GM12891 (cell line): ENCODE measurements around the gene PAQR8. TPM values are rescaled to one million over a fixed set of nuclear protein-coding genes. Genes with fewer than 3 reads are reported as not detected.
A peak's percentile ranks its signal among the peaks of the same experiment; 100 is the strongest.

ENCODE experiments used
- DNase-seq: peaks from one replicate; pipeline ENCODE4 v3.0.0; 2011; ENCODE audit warnings: low spot score; ENCODE audit not compliant: insufficient read length
- FAIRE-seq: peaks from 2 replicates; lab custom pipeline; 2011; peaks lifted over from hg19 to GRCh38; lab: Jason Lieb, UNC
- PAX5 ChIP-seq: IDR thresholded peaks from 2 replicates; pipeline ENCODE4 v1.6.1; 2011; ENCODE audit warnings: low read length, moderate library complexity, mild to moderate bottlenecking; ENCODE audit not compliant: insufficient read depth, severe bottlenecking
- POLR2A ChIP-seq: IDR thresholded peaks from 2 replicates; pipeline ENCODE4 v1.6.1; 2011; ENCODE audit warnings: low read depth, low read length, control low read depth
- POLR2AphosphoS5 ChIP-seq: IDR thresholded peaks from 2 replicates; pipeline ENCODE4 v1.6.1; 2011; ENCODE audit warnings: low read depth, low read length, control low read depth
- POU2F2 ChIP-seq: IDR thresholded peaks from 2 replicates; pipeline ENCODE4 v1.6.1; 2011; ENCODE audit warnings: low read depth, mild to moderate bottlenecking, control low read depth, low read length, moderate library complexity
- SPI1 ChIP-seq: IDR thresholded peaks from 2 replicates; pipeline ENCODE4 v1.6.1; 2011; ENCODE audit warnings: low read depth, low read length, control low read depth
- TAF1 ChIP-seq: IDR thresholded peaks from 2 replicates; pipeline ENCODE4 v1.6.1; 2011; ENCODE audit warnings: low read depth, low read length, control low read depth
- polyA plus RNA-seq: library from polyadenylated mRNA; unstranded; fragments of >200 nt; gene quantifications from one replicate; pipeline ENCODE4 v1.2.1, GENCODE V29; 2012; ENCODE audit warnings: low read depth, missing spikeins, inconsistent platforms; ENCODE audit not compliant: missing spikeins

Gene PAQR8
- 8.6 TPM for polyA plus RNA-seq

DNA sequence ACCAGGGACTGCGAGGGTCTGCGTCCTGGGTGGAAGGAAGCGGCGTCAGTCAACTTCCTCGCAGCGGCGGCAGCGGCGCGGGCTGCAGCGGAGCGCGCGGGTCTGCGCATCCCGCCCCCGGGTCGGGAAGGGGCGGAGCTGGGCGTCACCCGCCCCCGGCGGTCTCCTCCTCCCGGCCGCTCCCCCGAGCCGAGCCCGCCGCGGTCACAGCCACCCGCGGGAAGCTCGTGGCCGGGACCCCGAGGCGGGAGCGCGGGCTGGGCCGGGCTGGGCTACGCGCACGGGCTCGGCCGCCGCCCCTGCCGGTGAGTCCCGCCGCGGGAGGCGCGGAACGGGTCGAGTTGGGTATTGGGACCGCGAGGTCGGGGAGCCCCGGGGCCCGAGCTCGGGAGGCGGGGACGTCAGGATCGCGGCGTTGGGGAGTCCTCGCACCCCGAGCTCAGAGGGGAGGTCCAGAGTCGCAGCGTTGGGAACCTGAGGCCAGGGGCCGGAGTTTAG is at the start of gene PAQR8:
PAQR8 (plus strand) TSS at position 207 of the 498 bp plus-strand sequence. CDS start 41,063 bp downstream, outside the sequence.
- peak; percentile 92 for FAIRE-seq
- TF ChIP-seq SPI1 (peak; percentile 40; the same call in 1 of the 2 replicates), POLR2A (no peak), TAF1 (peak; percentile 42; the same call in 1 of the 2 replicates), PAX5 (no peak)
- DNase-seq = peak; percentile 94

DNA sequence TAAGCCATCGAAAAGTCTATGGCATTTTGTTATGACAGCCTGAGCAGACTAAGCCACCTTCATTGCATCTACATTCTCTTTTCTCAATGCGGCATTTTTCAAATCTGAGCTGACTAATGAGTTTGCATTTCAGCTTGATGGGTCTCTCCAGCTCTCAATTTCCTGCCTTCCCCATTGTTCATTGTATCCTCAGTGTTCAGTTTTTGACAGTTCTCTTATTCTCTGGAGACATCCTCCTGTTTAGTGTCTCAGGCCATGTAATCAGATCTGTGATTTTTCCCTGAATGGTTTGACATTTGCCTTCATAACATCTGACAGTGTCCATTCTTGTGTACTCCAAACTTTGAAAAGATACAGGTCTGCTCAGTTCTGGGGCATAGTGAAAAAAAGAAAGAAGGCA is 49.5 kb upstream of the PAQR8 start:
- FAIRE-seq (no peak), DNase-seq (no peak)
- no peak for TF ChIP-seq POLR2AphosphoS5
- TF ChIP-seq PAX5 = no peak
- TF ChIP-seq POU2F2 = no peak
- TF ChIP-seq SPI1 = no peak
- no peak for TF ChIP-seq TAF1
- no peak for TF ChIP-seq POLR2A

DNA sequence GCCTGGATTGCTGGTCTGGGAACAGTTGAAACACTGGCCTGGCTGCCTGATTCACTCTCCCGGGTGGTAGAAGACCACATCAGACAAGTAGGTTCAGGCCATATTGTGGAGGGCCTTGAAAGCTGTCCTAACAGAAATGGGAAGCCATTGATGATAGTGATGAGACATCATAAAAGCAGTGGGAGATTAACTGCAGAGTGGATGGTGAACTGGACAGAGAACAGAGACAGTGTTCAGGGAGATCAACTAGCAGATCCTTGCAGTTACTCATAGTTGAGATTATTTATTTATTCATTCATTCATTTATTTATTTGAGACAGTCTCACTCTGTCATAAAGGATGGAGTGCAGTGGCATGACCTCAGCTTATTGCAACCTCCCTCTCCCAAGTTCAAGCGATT is 47.2 kb upstream of the PAQR8 start:
- TF ChIP-seq PAX5 (no peak), TAF1 (no peak), POLR2A (no peak), POU2F2 (no peak), POLR2AphosphoS5 (no peak), SPI1 (no peak)
- no peak for FAIRE-seq
- DNase-seq = no peak

- TF ChIP-seq POU2F2 (no peak), POLR2A (no peak), SPI1 (no peak), TAF1 (no peak), PAX5 (no peak)
- no peak for FAIRE-seq
- no peak for DNase-seq
Observed at GRCh38 chr6:52317211-52317610, 44.7 kb upstream of the PAQR8 start.

GRCh38 chr6:52317841-52318581 is 43.9 kb upstream of the PAQR8 start:
- peak; percentile 76 for FAIRE-seq
- peak; percentile 46 for DNase-seq
- TF ChIP-seq TAF1 (no peak), POLR2AphosphoS5 (no peak), POU2F2 (no peak), SPI1 (peak; percentile 35; the same call in 1 of the 2 replicates), POLR2A (no peak), PAX5 (no peak)

GRCh38 chr6:52324189-52324588 is 37.8 kb upstream of the PAQR8 start:
- DNase-seq = no peak
- FAIRE-seq = no peak
- no peak for TF ChIP-seq POU2F2
- TF ChIP-seq SPI1 = no peak

DNA sequence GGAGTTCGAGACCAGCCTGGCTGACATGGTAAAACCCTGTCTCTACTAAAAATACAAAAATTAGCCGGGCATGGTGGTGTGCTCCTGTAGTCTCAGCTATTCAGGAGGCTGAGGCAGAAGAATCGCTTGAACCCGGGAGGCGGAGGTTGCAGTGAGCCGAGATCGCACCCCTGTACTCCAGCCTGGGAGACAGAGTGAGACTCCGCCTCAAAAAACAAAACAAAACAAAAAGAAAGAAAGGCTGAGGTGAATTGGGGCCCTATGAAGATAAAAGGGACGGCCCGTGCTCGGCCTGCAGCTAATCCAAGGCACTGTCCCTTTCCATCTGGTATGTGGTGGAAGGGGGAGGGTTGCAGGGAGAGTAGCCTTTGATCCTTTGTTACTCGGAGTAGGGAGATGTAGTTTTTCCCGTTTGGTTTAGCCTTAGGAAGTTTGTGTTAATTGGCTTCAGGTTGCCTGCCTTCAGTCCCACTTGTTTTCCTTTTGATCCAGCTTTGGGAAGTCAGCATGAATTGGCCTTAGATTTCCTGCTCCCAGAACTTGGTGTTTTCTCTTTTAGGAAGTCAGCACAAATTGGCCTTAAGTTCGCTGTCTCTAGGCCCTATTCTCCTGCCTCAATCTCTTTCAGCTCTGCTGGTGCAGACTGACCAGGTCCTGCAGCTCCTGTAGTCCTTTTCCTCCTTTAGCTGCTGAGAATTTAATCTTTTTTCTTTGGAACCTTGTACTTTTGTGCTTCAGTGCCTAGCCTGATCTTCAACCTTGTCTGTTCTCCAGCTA is 36.1 kb upstream of the PAQR8 start:
- no peak for FAIRE-seq

DNA sequence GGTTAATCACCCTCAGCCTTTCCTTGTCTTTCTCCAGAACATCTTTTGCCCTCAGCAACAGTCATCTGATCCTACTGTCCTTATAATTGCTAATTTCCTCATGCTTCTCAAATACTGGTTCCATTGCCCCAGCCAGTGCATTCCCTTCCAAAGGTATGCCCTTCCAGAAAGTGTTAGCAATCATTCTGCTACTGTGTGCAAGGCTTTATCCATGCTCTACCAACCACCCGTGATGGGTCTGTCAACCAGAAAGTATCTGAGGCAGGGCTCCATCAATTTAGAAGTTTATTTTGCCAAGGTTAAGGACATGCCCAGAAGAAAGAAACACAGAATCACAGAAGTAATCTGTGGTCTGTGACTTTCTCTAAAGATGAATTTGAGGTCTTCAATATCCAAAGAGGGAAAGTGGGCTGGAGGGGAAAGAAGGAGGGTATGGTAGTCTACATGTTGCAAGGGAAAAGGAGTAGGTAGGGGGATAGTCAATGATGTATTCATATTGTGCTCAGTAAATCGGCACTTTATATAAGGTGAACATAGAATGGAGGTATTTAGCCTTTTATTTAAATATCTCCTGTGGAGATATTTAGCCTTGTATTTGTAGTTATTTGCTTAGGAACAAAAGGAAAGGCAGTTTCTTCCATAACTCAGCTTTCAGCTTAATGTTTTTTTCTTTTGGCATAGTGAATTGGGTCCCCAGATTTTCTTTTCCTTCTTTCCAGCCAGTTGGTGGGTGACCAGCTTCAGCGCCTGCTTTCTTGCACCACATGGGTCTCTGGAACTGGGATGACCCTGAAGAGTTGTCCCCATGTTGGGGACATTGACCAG is 35.2 kb upstream of the PAQR8 start:
- TF ChIP-seq PAX5 (no peak), POU2F2 (no peak), TAF1 (no peak), POLR2A (no peak), POLR2AphosphoS5 (no peak), SPI1 (no peak)
- DNase-seq = no peak
- FAIRE-seq = peak; percentile 5

More for the DNA sequence above, 36.1 kb upstream of the PAQR8 start:
- TF ChIP-seq PAX5 (no peak), POLR2A (no peak), TAF1 (no peak), POU2F2 (no peak), SPI1 (no peak), POLR2AphosphoS5 (no peak)
- no peak for DNase-seq

- no peak for DNase-seq
- FAIRE-seq = no peak
- TF ChIP-seq POU2F2 = no peak
- no peak for TF ChIP-seq TAF1
- TF ChIP-seq POLR2A = no peak
- no peak for TF ChIP-seq POLR2AphosphoS5
- no peak for TF ChIP-seq SPI1
- TF ChIP-seq PAX5 = no peak
Observed at GRCh38 chr6:52328303-52328662, 33.7 kb upstream of the PAQR8 start.
